B cell (primary cell): ENCODE results near the gene PORCN.
"Not testable (repeated sequence)": the region's sequence is repeated elsewhere in the genome, so short reads cannot be mapped to it uniquely, and the experiment has no call there.

Experiments used
- EZH2 ChIP-seq: IDR thresholded peaks from 2 replicates; pipeline ENCODE4 v1.6.1; 2012; ENCODE audit warnings: borderline replicate concordance, low read depth, mild to moderate bottlenecking, moderate library complexity, low read length; ENCODE audit not compliant: insufficient read depth, poor library complexity, severe bottlenecking
- TF ChIP-seq, protein P1 (sequence below): fragments of 200-600 bp; IDR thresholded peaks from one replicate; pipeline ENCODE4 v1.8.0; 2022; ENCODE audit warnings: antibody characterized with exemption, mild to moderate bottlenecking

GRCh38 chrX:48519481-48519880 is 10.7 kb downstream of the PORCN start:
- TF ChIP-seq, protein P1, sequence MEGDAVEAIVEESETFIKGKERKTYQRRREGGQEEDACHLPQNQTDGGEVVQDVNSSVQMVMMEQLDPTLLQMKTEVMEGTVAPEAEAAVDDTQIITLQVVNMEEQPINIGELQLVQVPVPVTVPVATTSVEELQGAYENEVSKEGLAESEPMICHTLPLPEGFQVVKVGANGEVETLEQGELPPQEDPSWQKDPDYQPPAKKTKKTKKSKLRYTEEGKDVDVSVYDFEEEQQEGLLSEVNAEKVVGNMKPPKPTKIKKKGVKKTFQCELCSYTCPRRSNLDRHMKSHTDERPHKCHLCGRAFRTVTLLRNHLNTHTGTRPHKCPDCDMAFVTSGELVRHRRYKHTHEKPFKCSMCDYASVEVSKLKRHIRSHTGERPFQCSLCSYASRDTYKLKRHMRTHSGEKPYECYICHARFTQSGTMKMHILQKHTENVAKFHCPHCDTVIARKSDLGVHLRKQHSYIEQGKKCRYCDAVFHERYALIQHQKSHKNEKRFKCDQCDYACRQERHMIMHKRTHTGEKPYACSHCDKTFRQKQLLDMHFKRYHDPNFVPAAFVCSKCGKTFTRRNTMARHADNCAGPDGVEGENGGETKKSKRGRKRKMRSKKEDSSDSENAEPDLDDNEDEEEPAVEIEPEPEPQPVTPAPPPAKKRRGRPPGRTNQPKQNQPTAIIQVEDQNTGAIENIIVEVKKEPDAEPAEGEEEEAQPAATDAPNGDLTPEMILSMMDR, result not testable (repeated sequence)
- not testable (repeated sequence) for TF ChIP-seq EZH2
